Measurements from ENCODE around the gene IFI27L1.

DNA sequence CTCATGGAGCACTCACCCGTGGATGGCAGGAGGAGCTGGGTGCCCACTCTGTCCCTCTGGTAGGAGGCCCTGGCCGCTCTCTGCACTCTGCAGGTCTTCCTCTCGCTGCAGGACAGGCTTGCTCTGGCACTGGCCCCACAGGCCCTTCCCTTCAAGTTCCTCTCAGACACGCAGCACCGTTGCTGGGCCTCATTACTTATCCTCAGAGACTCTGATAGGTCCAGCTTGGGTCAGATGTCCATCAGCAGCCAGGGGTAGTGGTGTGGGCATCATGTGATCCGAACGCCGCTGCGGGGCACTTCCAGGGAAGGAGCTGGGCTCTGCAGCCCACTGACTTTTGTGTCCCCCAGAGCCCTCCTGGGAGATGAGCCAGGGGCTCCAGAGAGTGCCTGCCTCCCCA lies 43.2 kb upstream of the IFI27L1 start:
- no peak for TF ChIP-seq POLR2A (IDR thresholded peaks at IDR 0.05; ENCODE audit: low read length)
- no peak for TF ChIP-seq GATA1 (IDR thresholded peaks at IDR 0.05; ENCODE audit: low read depth, low read length)

All from erythroblast (primary cell).